22Rv1 (cell line): ENCODE results near the gene SKP2.

Source experiments
- ZFX ChIP-seq: fragments of 450-650 bp; IDR thresholded peaks from 2 replicates; pipeline ENCODE4 v1.6.1; 2017; ENCODE audit warnings: antibody characterized with exemption, borderline replicate concordance
- TF ChIP-seq, protein P1 (sequence below): fragments of 450-650 bp; IDR thresholded peaks from 2 replicates; pipeline ENCODE4 v1.5.1; 2017; ENCODE audit warnings: mild to moderate bottlenecking

DNA sequence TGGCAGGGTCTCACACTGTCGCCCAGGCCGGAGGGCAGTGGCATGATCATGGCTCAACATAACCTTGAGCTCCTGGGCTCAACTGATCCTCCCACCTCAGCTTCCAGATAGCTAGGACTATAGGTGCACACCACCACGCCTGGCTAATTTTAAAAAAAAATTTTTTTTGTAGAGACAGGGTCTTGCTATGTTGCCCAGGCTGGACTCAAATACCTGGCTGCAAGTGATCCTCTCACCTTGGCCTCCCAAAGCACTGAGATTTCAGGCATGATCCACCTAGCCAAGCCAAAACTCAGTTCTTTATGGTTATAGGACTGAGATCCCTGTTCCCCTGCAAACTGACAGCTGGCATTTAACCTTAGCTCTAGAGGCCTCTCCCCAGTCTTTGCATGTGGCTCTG is 5.5 kb upstream of the SKP2 start:
- TF ChIP-seq, protein P1, sequence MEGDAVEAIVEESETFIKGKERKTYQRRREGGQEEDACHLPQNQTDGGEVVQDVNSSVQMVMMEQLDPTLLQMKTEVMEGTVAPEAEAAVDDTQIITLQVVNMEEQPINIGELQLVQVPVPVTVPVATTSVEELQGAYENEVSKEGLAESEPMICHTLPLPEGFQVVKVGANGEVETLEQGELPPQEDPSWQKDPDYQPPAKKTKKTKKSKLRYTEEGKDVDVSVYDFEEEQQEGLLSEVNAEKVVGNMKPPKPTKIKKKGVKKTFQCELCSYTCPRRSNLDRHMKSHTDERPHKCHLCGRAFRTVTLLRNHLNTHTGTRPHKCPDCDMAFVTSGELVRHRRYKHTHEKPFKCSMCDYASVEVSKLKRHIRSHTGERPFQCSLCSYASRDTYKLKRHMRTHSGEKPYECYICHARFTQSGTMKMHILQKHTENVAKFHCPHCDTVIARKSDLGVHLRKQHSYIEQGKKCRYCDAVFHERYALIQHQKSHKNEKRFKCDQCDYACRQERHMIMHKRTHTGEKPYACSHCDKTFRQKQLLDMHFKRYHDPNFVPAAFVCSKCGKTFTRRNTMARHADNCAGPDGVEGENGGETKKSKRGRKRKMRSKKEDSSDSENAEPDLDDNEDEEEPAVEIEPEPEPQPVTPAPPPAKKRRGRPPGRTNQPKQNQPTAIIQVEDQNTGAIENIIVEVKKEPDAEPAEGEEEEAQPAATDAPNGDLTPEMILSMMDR = no peak
- no peak for TF ChIP-seq ZFX
